Stimulated activated CD4-positive, alpha-beta T cell treated with anti-CD3 and anti-CD28 coated beads, TNF-alpha, amount 100 ng/mL, for 4 hours (primary cell): Measurements from ENCODE around the gene LMTK2.

Source experiments
- DNase-seq, 3 experiments: peaks; one replicate each; pipeline ENCODE4 v3.0.0-alpha.2; 2020; ENCODE audit warnings: low read depth in 3 of 3

LMTK2 gene

GRCh38 chr7:98137134-98137825 lies 30.6 kb downstream of the LMTK2 start:
- no peak for DNase-seq

GRCh38 chr7:98137826-98138151 lies 31.1 kb downstream of the LMTK2 start:
- DNase-seq, result no peak

- no peak for DNase-seq
These were observed 32.0 kb downstream of the LMTK2 start for GRCh38 chr7:98138672-98139071.

GRCh38 chr7:98142658-98143057 lies 36.0 kb downstream of the LMTK2 start:
- DNase-seq, result no peak

GRCh38 chr7:98148607-98149006 lies 41.9 kb downstream of the LMTK2 start:
- no peak for DNase-seq

- DNase-seq, result no peak
These were observed 42.5 kb downstream of the LMTK2 start for GRCh38 chr7:98149116-98149692.

- no peak for DNase-seq
These were observed 45.2 kb downstream of the LMTK2 start for GRCh38 chr7:98151884-98152283.

GRCh38 chr7:98156700-98157099 lies 50.0 kb downstream of the LMTK2 start:
- DNase-seq, result no peak

GRCh38 chr7:98157761-98158160 lies 51.1 kb downstream of the LMTK2 start:
- no peak for DNase-seq

- no peak for DNase-seq
These were observed 56.1 kb downstream of the LMTK2 start for GRCh38 chr7:98162758-98163157.

GRCh38 chr7:98163269-98163668 lies 56.6 kb downstream of the LMTK2 start:
- no peak for DNase-seq

GRCh38 chr7:98163704-98164494 lies 57.2 kb downstream of the LMTK2 start:
- DNase-seq, result no peak

GRCh38 chr7:98165827-98166667 lies 59.4 kb downstream of the LMTK2 start:
- peak in 2 of 3 experiments; percentile 9 to 25 for DNase-seq

GRCh38 chr7:98166668-98166970 lies 60.0 kb downstream of the LMTK2 start:
- no peak for DNase-seq

- no peak for DNase-seq
These were observed 61.0 kb downstream of the LMTK2 start for GRCh38 chr7:98167653-98168052.

GRCh38 chr7:98168181-98168903 lies 61.7 kb downstream of the LMTK2 start:
- DNase-seq, result peak in 2 of 3 experiments; percentile 28 to 50

GRCh38 chr7:98168904-98169621 lies 62.4 kb downstream of the LMTK2 start:
- no peak for DNase-seq

- DNase-seq, result no peak
These were observed 64.3 kb downstream of the LMTK2 start for GRCh38 chr7:98170966-98171365.

- no peak for DNase-seq
These were observed 64.8 kb downstream of the LMTK2 start for GRCh38 chr7:98171449-98171848.

- no peak for DNase-seq
These were observed 67.9 kb downstream of the LMTK2 start for GRCh38 chr7:98174334-98175259.
